ENCODE results near the gene ATP6V1E1.
A peak's percentile ranks its signal among the peaks of the same experiment; 100 is the strongest.
"Not testable (repeated sequence)": the region's sequence is repeated elsewhere in the genome, so short reads cannot be mapped to it uniquely, and the experiment has no call there.

ATP6V1E1 gene

DNA sequence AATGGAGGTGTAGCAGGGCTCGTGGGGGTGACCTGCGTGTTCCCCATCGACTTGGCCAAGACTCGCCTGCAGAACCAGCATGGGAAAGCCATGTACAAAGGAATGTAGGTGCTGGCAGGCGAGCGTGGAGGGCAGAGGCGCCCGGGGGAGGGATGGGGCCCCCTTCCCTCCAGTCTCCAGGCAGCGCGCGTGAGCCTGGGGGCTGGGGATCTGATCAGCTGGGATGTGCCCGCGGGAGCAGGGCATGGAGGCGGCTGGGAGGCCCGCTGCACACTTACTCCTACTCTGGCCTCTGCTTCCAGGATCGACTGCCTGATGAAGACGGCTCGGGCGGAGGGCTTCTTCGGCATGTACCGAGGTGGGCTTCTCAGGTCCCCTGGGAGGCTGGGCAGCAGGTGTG lies 47.5 kb downstream of the ATP6V1E1 start:
- H3K27me3 Mint-ChIP-seq = peaks cover 2% of the 10 kb centered on the region
- H3K9me3 Mint-ChIP-seq = no peaks in the 10 kb centered on the region
- H3K36me3 Mint-ChIP-seq (ENCODE audit: low read depth) = no peaks in the 10 kb centered on the region
- no peak overlapping the region for H3K4me3 Mint-ChIP-seq
- no peaks in the 10 kb centered on the region for H3K4me1 Mint-ChIP-seq
- no peak overlapping the region for H3K27ac Mint-ChIP-seq
- ATAC-seq (no peak), DNase-seq (no peak)

DNA sequence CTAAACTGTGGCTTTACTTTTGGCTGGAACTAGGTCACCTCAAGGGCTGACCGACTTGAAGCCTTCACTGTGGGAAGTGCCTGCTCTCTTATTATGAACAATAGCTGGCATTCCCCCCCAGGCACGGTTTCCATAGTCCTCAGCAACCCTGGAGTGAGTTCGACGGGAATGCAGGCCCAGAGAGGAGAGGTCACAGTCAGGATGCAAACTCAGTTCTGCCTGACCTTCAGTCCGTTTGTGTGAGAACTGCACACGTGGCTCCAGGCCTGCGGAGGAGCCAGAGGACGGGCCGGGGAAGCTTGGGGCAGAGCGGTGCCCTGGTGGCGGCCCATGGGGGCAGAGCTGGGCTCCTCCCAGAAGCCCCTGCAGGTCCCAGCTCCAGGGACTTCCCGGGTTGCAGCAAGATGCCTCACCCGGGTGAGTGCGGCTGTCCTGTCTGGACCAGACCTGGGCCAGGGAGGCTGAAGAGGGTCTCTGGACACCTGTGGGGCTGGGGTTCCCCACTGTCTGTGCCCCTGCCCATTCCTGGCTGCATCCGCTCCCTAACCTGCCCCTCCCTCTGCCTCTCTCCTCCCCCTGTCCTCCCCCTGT lies 48.0 kb downstream of the ATP6V1E1 start:
- H3K27ac Mint-ChIP-seq = no peak overlapping the region
- no peaks in the 10 kb centered on the region for H3K36me3 Mint-ChIP-seq (ENCODE audit: low read depth)
- ATAC-seq = no peak
- H3K4me1 Mint-ChIP-seq = no peaks in the 10 kb centered on the region
- H3K9me3 Mint-ChIP-seq = no peaks in the 10 kb centered on the region
- peaks cover 2% of the 10 kb centered on the region for H3K27me3 Mint-ChIP-seq
- DNase-seq = no peak
- no peak overlapping the region for H3K4me3 Mint-ChIP-seq

DNA sequence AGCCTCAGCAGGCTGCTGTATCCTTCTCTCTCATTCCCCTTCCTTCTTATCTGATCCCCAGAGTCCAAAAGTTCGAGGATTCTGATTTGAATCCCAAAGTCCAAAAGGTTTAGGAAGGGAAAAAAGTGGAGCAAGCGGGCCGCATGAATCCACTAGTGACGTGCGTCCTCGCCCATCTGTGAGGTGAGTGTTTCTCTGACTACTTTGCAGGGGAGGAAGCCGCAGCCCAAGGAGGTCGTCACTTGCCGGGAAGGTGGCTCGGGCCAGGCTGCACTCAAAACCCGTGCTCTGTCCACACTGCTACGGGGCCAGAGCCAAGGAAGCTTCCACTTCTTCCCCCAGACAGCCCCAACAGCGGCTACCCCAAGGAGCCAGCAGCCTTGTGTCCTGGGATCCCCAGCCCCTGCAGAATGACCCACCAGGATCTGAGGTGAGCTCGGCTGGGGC lies 49.0 kb downstream of the ATP6V1E1 start:
- Mint-ChIP-seq H3K27me3 (peaks cover 2% of the 10 kb centered on the region), H3K4me3 (no peak overlapping the region), H3K4me1 (no peaks in the 10 kb centered on the region), H3K27ac (no peak overlapping the region), H3K36me3 (ENCODE audit: low read depth) (no peaks in the 10 kb centered on the region), H3K9me3 (no peaks in the 10 kb centered on the region)
- DNase-seq = no peak
- ATAC-seq = no peak

- peaks cover 2% of the 10 kb centered on the region for H3K27me3 Mint-ChIP-seq
These were observed 50.3 kb downstream of the ATP6V1E1 start for GRCh38 chr22:17578136-17578754.

DNA sequence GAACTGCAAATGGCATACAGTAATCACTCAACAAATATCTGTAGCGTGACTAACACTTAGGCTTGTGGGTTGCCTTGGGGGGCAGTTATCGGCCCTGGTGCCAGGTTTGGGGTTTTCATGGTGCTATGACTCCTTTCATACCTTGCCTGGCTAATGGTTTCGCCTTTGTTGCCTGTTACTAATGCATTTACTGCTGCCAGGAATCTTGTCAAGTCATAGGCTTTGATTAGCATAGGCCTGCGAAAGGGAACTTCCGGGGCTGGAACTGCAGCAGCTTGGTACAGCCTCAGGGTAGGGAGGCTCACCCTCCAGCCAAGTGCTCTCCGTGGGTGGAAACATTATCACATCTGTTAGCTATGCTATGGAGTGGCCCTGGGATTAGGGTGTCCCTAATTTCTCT lies 52.1 kb downstream of the ATP6V1E1 start:
- Mint-ChIP-seq H3K27ac (no peak overlapping the region), H3K9me3 (no peaks in the 10 kb centered on the region), H3K27me3 (peaks cover 2% of the 10 kb centered on the region), H3K4me1 (no peaks in the 10 kb centered on the region), H3K4me3 (no peak overlapping the region), H3K36me3 (ENCODE audit: low read depth) (no peaks in the 10 kb centered on the region)
- no peak for DNase-seq
- ATAC-seq = peak; percentile 24

More at GRCh38 chr22:17578136-17578754, 50.3 kb downstream of the ATP6V1E1 start:
- Mint-ChIP-seq H3K27ac (no peak overlapping the region), H3K4me3 (no peak overlapping the region), H3K36me3 (ENCODE audit: low read depth) (no peaks in the 10 kb centered on the region), H3K9me3 (no peaks in the 10 kb centered on the region), H3K4me1 (no peaks in the 10 kb centered on the region)
- ATAC-seq (no peak), DNase-seq (no peak)

DNA sequence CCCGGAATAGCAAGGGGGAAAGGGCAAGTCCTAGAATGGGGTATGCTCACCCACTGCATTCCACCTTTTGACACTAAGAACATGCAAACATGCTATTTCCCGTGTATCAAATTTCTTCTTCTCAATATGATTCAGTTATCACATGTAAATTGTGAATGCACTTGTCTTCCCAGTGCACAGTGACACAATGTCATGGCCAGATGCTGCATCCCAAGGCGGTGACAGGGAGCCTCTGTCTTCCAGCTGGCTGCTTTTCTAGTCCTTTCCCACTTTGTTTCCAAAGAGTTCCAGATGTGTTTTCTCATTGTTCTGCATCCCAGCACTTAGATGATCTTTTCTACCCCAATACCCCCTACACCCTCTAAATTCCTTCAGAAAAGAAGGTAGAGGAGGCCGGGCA lies 52.9 kb downstream of the ATP6V1E1 start:
- DNase-seq (no peak), ATAC-seq (no peak)
- H3K9me3 Mint-ChIP-seq = no peaks in the 10 kb centered on the region
- no peaks in the 10 kb centered on the region for H3K4me1 Mint-ChIP-seq
- peaks cover 2% of the 10 kb centered on the region for H3K27me3 Mint-ChIP-seq
- H3K36me3 Mint-ChIP-seq (ENCODE audit: low read depth) = no peaks in the 10 kb centered on the region
- H3K27ac Mint-ChIP-seq = no peak overlapping the region
- H3K4me3 Mint-ChIP-seq = no peak overlapping the region

DNA sequence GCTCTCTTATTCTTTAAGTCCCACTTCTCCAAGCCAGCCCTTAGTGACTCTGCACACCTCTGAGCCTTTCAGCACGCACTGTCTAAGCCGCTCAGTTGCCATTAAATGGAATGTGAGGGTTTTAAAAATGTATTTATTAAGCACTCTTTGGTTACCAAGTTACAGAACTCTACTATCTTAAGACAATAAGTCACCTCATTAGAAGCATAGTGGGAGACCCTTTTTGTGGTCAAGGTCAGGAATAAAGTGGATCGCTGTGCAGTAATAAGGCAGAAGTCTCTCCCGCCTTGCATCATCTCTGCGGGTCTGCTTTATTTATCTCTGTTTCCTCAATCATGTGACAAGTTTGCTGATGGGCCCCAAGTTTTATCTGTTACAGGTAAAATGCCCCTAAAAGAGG lies 53.4 kb downstream of the ATP6V1E1 start:
- ATAC-seq (no peak), DNase-seq (no peak)
- Mint-ChIP-seq H3K9me3 (no peaks in the 10 kb centered on the region), H3K27ac (no peak overlapping the region), H3K4me3 (no peak overlapping the region), H3K4me1 (no peaks in the 10 kb centered on the region), H3K27me3 (peaks cover 2% of the 10 kb centered on the region), H3K36me3 (ENCODE audit: low read depth) (no peaks in the 10 kb centered on the region)

GRCh38 chr22:17570851-17571631 lies 57.5 kb downstream of the ATP6V1E1 start:
- H3K27ac Mint-ChIP-seq = no peak overlapping the region
- H3K36me3 Mint-ChIP-seq (ENCODE audit: low read depth) = no peaks in the 10 kb centered on the region
- no peaks in the 10 kb centered on the region for H3K9me3 Mint-ChIP-seq
- ATAC-seq (no peak), DNase-seq (no peak)
- peaks cover 3% of the 10 kb centered on the region for H3K27me3 Mint-ChIP-seq
- no peak overlapping the region for H3K4me3 Mint-ChIP-seq
- H3K4me1 Mint-ChIP-seq = no peaks in the 10 kb centered on the region

DNA sequence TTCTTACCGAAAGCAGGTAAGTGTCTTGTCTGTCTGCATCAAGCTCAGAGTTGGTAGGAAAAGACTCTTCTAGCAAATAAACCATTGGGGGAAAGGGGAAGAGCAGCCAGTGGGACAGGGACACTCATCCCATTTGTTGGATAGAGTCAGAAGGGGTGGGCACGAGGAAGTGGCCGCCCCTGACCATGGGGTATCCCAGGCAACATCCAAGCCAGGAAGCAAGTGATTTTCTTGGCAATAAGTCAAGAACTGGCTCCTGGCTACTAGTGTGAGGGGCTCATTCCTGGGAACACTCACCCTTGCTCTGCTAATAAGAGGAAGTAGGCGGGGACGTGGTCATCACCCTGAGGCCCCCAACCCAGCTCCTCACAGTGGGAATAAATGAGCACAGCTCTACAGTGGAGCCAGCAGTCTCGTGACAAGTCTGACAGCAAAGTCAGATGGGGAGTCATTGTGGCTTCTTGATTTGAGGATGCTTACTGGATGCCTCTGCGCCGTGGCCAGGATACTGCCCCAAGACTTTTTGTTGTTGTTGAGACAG lies 58.5 kb downstream of the ATP6V1E1 start:
- Mint-ChIP-seq H3K27ac (no peak overlapping the region), H3K4me3 (no peak overlapping the region), H3K27me3 (peaks cover 3% of the 10 kb centered on the region), H3K4me1 (no peaks in the 10 kb centered on the region), H3K9me3 (no peaks in the 10 kb centered on the region), H3K36me3 (ENCODE audit: low read depth) (no peaks in the 10 kb centered on the region)
- ATAC-seq (no peak), DNase-seq (no peak)

GRCh38 chr22:17566776-17567175 lies 61.8 kb downstream of the ATP6V1E1 start:
- H3K27ac Mint-ChIP-seq = no peak overlapping the region
- no peak for ATAC-seq
- H3K27me3 Mint-ChIP-seq = peaks cover 3% of the 10 kb centered on the region
- no peaks in the 10 kb centered on the region for H3K9me3 Mint-ChIP-seq
- H3K4me1 Mint-ChIP-seq = no peaks in the 10 kb centered on the region
- no peak for DNase-seq
- H3K36me3 Mint-ChIP-seq (ENCODE audit: low read depth) = no peaks in the 10 kb centered on the region
- H3K4me3 Mint-ChIP-seq = no peak overlapping the region

- not testable (repeated sequence) for H3K36me3 Mint-ChIP-seq (ENCODE audit: low read depth); H3K4me3 Mint-ChIP-seq; H3K9me3 Mint-ChIP-seq; H3K27ac Mint-ChIP-seq; H3K27me3 Mint-ChIP-seq; ATAC-seq; DNase-seq; H3K4me1 Mint-ChIP-seq
These were observed 62.4 kb downstream of the ATP6V1E1 start for GRCh38 chr22:17566016-17566687.

DNA sequence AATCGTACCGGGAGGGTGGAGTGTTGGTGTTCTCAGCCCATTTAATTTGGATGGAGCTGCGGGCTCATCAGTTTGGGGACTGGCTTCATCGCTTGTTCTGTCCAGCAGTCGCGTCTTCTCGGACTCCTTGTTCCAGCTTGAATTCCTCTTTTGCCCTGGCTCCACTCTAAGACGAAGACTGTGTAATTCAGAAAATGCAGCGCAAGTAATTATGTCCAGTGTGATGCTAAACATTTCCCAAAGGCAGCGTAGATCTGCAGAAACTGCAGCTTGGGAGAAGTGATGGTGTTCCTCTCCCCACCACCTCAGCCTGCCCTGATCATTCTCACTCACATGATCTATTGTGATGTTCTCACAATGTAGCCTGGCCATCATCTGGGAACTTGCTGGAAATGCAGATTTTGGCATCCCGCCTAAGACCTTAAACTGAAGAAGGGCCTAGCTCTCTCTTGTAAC lies 64.6 kb downstream of the ATP6V1E1 start:
- no peaks in the 10 kb centered on the region for H3K36me3 Mint-ChIP-seq (ENCODE audit: low read depth)

DNA sequence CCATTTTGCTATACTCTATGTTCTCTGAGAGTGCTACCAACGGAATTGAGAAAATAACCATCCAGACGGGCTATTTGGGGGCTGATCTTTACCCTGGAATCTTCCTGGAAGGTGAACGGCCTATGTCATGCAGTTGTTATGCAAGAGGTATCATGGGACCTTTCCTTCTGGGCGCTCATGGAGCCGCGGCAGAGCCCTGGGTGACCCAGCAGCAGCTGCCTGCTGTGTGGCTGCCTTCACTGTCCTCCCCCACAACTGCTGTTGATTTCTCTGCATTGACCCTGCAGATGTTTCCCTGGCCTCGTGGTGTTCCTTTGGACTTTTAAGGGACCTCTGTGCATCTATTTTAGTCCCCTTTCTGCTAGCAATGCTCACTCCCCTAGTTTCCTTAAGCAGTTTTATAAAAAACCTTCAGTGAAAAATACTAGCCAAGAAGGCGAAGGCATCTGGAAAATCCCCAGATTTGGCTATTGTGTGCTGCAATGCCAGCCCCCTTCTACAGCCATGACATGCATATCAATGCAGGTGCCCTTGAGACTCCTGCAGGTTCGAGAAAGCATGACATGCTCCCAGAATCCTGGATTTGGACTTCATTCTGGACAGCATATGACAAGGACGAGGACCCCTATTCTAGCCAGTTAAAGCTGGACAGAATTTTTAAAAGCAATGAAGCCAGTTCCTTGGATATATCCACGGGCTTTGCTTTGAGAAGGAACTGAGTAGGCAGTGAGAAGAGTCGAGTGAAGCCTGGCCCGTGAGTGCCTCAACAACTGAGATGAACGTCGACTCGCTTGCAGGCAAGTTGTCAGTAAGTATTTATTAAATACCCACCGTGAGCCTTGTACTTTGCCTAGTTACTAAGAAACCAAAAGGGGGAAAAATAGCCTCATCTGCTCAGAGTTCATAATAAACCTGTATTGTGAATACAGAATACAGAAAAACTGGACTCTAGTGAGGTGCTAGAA lies 65.4 kb downstream of the ATP6V1E1 start, which contains the start of gene SLC25A18:
Gene SLC25A18 (plus strand): TSS at position 593 of the 965 bp plus-strand sequence. CDS start 16,447 bp downstream, outside the sequence.
- no peaks in the 10 kb centered on the region for H3K9me3 Mint-ChIP-seq
- no peaks in the 10 kb centered on the region for H3K4me1 Mint-ChIP-seq
- DNase-seq (no peak), ATAC-seq (no peak)
- no peak within 1 kb of the TSS for H3K4me3 Mint-ChIP-seq
- H3K27me3 Mint-ChIP-seq = peaks cover 4% of the 10 kb centered on the region
- no peak within 1 kb of the TSS for H3K27ac Mint-ChIP-seq
- H3K36me3 Mint-ChIP-seq (ENCODE audit: low read depth) = no peaks in the 10 kb centered on the region

More for the DNA sequence above, 64.6 kb downstream of the ATP6V1E1 start:
- no peak for ATAC-seq
- no peak for DNase-seq
- H3K4me3 Mint-ChIP-seq = no peak overlapping the region
- H3K27ac Mint-ChIP-seq = no peak overlapping the region
- peaks cover 6% of the 10 kb centered on the region for H3K27me3 Mint-ChIP-seq
- H3K4me1 Mint-ChIP-seq = no peaks in the 10 kb centered on the region
- no peaks in the 10 kb centered on the region for H3K9me3 Mint-ChIP-seq

Data from activated naive CD8-positive, alpha-beta T cell treated with anti-CD3 and anti-CD28 coated beads, Interleukin-2, amount 50 U/mL, for 24 hours (primary cell).